HG02840 (cell line): ENCODE results near the gene MAML2.

Experiments used
- ATAC-seq: cut with Tn5 transposase; IDR thresholded peaks from one replicate; pipeline ENCODE4 v1.9.1; 2021; ENCODE audit warnings: mild to moderate bottlenecking, moderate library complexity, moderate number of reproducible peaks; ENCODE audit not compliant: unreplicated experiment, low FRiP score

MAML2 gene

GRCh38 chr11:96063053-96063452, 279.9 kb downstream of the MAML2 start:
- no peak for ATAC-seq

DNA sequence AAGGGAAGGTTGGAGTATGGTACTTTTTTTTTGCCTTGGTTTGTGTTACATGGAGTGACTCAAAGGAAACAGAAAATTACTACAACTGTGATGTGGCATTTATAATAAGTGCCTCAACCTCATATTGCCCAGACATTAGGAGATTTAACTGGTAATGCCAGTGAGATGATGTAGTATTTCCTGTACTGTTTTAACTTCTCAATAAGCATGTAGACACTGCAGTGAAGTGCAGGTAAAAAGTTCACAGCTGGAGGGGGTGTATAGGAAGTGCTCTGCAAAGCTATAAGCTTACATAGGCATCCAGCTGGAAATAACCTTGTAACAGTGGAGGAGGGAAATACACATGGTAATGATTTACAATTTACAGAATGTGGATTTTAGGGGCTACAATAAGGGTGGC, 280.9 kb downstream of the MAML2 start:
- ATAC-seq, result no peak

DNA sequence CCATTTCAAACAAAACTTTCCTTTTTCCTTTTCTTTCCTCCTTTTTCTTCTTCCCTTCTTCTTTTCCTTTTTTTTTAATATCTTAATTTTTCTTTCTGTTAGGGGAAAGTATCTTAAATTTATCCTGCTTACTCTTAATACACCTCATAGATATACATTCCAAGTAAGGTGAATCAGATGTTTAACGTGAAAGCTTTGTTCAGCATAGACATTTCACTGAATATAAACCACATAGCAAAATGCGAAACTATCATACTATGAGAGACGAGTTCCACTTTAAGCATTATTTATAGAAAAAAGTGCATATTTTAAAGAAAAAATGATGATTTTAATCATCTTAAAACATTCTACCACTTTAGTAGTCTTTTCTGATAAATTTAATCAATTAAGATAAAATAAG, 281.3 kb downstream of the MAML2 start:
- ATAC-seq, result no peak

DNA sequence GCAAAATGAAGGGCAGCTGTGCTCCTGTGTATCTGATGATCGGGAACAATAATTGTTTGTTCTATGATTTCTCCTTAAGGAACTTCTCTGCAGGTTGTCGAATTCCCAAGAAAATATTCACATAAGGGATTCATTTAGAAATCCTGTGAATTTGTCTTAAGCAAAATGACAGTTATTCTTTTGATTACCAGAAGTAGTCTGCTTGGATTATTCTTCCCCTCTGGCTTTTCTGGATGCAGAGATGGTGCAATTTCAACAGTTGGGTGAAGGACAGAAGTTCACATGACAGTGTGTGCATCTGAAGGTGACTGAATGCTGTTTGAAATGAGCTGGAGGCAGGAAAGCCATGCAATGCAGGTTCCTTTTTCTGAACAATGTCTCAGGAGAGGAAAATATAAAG, 281.9 kb downstream of the MAML2 start:
- ATAC-seq, result no peak

GRCh38 chr11:96057502-96057901, 285.5 kb downstream of the MAML2 start:
- no peak for ATAC-seq

DNA sequence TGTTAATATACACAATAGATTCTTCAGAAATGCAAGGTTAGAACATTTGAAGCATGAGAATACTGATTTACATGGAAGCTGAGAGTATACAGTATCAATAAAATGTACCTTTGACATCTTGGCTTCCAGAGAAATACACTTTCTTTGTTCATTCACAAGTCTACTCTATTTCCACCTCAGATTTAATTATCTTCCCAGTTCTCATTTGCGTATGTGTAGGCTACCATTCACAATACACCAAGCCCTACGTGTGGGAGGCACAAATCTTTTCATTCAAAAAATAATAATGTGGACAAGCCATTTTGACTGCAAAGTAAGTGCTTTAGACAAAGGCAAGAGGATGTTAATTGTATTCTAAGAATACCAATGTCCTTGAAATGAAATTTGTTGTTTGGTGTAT, 286.4 kb downstream of the MAML2 start:
- ATAC-seq, result no peak

DNA sequence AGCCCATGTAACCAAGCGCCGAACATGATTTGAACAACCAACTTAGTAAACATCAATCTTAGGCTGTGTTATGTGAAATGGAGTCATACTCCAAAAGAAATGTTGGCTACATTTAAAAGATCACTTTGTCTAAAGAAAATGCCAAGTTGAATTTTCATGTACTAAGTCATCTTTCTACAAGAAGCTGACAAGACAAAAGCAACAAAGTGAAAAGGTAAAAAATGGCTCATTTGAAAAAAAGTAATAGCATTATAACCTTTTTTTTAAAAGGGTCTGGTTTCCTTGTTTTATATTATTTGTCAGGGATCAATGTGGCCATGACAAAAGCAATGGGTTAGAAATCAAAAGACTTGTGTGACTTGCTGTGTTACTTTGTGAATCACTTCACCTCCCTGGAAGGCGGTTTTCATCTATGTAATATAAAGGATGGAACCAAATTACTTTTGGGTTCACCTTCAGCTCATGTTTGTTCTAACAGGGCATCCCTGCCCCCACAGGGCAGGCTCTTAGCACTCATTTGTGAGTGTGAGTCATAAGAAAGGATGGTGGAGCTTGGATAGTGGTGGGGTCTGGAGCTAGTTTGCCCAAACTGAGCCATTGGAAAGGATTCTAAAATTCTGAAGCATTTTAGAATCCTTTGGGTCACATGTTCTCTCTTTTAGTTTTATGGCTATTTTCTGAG, 287.1 kb downstream of the MAML2 start:
- ATAC-seq, result no peak

- no peak for ATAC-seq
Measured at GRCh38 chr11:96054870-96055705, 287.9 kb downstream of the MAML2 start.

DNA sequence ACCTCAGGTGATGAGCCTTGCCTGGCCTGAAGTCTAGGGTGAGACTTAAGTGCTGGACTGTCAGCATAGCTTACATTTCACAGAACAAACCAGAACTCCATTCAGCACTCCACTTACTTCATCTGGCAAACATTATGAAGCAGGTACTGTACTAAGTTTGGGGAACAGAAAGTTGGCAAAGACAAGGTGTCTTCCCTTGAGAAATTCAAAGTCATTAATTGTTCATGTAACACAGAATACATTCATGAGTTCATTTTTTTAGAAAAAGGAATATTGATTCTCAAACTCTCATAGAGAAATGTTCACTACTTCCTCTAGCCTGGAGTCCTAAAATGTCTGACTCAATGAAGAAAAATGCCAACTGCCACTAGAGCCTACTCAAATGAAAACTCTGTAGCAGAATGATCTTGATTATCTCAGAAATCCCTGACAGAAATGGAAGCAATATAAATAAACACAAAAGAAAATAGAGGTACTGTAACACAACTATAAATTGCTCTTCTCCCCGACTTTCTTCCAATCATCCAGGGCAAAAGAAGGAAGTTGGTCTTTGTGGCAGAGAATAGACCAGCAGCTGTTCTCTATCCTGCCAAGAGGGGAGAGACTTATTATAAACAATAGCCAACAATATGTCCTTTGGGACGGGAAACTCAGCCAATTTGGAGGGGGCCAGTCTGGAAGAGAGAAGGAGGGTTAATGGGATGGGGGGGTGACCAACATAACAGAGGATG, 289.9 kb downstream of the MAML2 start:
- no peak for ATAC-seq

DNA sequence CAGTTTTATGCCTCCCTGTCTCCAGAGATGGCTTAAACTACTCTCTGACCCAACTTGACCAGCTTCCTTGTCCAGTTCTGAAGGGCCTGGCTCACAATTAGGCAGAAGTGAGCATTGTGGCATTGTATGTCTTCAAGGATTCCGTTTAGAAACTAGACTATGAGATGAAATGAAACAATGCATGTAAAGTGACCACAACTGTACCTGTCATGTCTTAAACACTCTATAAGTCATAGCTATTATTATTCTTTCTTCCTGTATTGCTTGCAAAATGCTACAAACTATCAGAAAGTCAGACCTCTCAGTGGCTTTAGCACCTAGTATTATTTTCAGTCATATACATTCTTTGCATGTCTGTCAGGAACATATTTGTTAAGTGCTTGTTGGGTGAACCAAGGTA, 291.2 kb downstream of the MAML2 start:
- ATAC-seq, result peak; percentile 93

DNA sequence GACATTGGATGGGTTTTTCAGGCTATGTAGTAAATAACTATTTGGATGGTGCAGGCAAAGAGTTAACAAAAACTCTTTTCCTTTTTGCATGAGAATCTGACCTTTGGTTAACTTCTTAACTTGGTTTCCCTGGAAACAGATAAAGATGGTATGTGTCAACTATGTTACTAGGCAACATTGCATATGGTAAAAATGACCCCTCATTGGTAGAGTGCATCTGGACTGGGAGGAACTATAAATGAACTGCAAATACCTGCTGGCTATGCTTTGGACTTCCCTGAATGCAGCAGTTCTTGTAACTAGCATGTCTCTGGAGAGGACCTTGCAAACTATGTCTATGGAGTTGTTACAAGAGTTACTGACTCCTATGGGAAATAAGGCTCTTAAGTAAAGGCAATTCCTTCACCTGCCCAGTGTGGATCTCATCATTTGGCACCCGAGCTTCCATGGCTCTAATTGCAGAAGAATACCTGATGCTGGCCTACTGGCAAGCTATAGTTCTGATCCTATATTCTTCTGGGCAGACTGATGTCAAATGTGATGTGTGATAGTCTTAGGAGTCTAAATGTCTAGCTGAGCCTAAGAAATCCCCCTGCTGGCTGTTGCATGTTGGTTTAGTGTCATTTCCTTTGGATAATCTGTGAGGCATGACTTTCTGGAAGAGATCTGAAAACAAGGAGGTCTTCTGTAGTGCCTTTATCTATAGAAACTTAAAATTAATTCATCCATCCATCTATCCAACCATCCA, 292.4 kb downstream of the MAML2 start:
- no peak for ATAC-seq

GRCh38 chr11:96049426-96049825, 293.6 kb downstream of the MAML2 start:
- ATAC-seq, result no peak

DNA sequence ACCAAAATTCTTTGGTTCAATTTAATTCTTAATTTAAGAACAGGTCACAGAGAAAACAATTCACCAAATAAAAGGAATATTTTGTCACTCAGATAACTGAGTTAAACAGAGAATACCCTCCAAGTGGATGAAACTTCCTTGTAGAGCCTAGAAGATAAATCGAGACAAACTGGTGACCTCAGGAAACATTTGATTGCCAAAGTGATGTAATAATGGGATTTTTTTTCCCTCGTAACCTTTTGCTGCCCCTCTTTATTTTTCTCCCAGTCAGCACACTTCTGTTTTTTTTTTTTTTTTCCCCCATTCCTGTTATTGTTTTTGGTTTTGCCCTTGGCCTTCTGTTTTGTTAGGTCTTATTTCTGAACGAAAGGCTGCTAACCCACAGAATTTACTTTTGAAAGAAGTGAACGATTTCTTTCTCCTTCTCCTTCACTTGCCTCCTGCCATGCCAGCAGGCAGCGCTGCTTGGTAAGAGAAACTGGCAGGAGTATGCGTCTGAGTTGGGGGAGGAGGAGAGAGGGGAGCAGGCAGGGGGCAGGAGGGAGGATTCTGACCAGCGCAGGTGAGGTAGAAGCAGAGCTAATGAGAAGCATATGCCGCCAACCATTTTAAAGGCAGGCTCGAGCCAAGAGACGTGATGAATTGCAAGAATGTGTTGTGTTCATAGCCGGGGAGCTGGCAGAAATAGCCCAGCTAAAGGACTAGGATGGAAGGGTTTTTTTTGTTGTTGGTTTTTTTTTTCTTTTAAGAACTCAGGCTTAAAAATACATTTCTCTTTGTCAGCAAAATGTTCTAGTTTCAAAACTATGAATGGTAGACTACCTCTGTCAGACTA, 297.2 kb downstream of the MAML2 start:
- no peak for ATAC-seq

- ATAC-seq, result no peak
Measured at GRCh38 chr11:96044747-96045146, 298.2 kb downstream of the MAML2 start.

- no peak for ATAC-seq
Measured at GRCh38 chr11:96044311-96044710, 298.7 kb downstream of the MAML2 start.

GRCh38 chr11:96043291-96043690, 299.7 kb downstream of the MAML2 start:
- no peak for ATAC-seq

- no peak for ATAC-seq
Measured at GRCh38 chr11:96038046-96038445, 304.9 kb downstream of the MAML2 start.

GRCh38 chr11:96037405-96037949, 305.5 kb downstream of the MAML2 start:
- no peak for ATAC-seq

DNA sequence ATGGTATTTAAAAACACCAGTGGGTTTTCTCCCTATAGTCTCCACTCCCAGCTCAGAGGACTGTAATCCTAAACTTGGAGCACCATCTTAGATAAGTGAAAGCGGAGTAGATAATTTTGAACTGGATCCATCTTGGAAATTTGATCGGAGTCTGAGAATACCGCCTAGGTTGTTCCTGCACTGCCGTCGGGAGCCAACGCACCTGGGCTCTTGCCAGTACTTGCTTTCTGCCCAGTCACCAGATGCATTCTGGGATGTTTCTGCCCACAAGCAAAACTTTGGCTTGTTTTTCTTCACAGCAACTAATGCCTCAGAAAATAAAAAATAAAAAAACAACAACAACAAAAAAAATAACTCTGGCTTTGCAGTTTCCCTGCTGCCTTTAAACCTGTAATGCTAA, 306.1 kb downstream of the MAML2 start:
- ATAC-seq, result no peak

- ATAC-seq, result no peak
Measured at GRCh38 chr11:96035740-96036078, 307.3 kb downstream of the MAML2 start.
